GM12878 (cell line): Measurements from ENCODE around the gene USP35. TPM values are rescaled to one million over a fixed set of nuclear protein-coding genes. Genes with fewer than 3 reads are reported as not detected.

Experiments
- ATAC-seq: fragments of 200-7000 bp; cut with Tn5 transposase; 3 replicates; pipeline ENCODE4 v1.9.1; 2020; ENCODE audit warnings: mild to moderate bottlenecking, moderate library complexity
- BruUV-seq: library from RNA; stranded (reverse); fragments of 400-500 nt; replicated peaks from 2 replicates; lab custom pipeline; 2021; lab: Mats Ljungman, UMichigan
- CTCF ChIA-PET: fragments of 300-600 bp; sonication (Branson Sonifier 250); formaldehyde crosslinking; extraction: SDS; loops from one replicate; lab custom pipeline; 2021; ENCODE audit warnings: inconsistent platforms; lab: Yijun Ruan, JAX
- POLR2A ChIA-PET: fragments of 350-600 bp; formaldehyde crosslinking; extraction: SDS; loops from one replicate; lab custom pipeline; 2021; ENCODE audit warnings: inconsistent platforms; lab: Charles Lee
- RAD21 ChIA-PET: fragments of 300-600 bp; sonication (Branson Sonifier 250); formaldehyde crosslinking; loops from one replicate; lab custom pipeline; 2023; ENCODE audit warnings: antibody characterized with exemption; ENCODE audit not compliant: unreplicated experiment; lab: Charles Lee
- SMC1A ChIA-PET: fragments of 300-600 bp; sonication (Branson Sonifier 250); formaldehyde crosslinking; loops from one replicate; lab custom pipeline; 2023; ENCODE audit not compliant: unreplicated experiment, uncharacterized antibody; lab: Charles Lee
- DNase-seq: peaks from one replicate; pipeline ENCODE4 v3.0.0-alpha.2; 2011; ENCODE audit warnings: low read depth, low spot score
- FAIRE-seq: peaks from 3 replicates; lab custom pipeline; 2011; peaks lifted over from hg19 to GRCh38; lab: Jason Lieb, UNC
- H2AFZ ChIP-seq: 2 replicates; pipeline ENCODE4 v1.6.0; 2011; ENCODE audit warnings: low read depth, low read length, control low read depth; ENCODE audit not compliant: control insufficient read depth
- H3K27ac ChIP-seq: 2 replicates; pipeline ENCODE4 v1.5.1; 2011; ENCODE audit warnings: control low read depth; ENCODE audit not compliant: control insufficient read depth, insufficient read depth
- H3K27me3 ChIP-seq, 2 experiments: replicated peaks in 1 of 2; 2 replicates each; pipeline versions ENCODE4 v1.6.0 to v1.6.1; 2011; ENCODE audit warnings: low read length in 1 of 2; ENCODE audit not compliant: control insufficient read depth in 2 of 2, insufficient read depth in 2 of 2
- H3K36me3 ChIP-seq, 2 experiments: 2 replicates each; pipeline ENCODE4 v1.5.1; 2011; ENCODE audit warnings: low read length in 1 of 2; ENCODE audit not compliant: control insufficient read depth in 2 of 2, insufficient read depth in 2 of 2
- H3K4me1 ChIP-seq: 2 replicates; pipeline ENCODE4 v1.6.1; 2011; ENCODE audit warnings: mild to moderate bottlenecking, low read length, moderate library complexity, mixed read lengths; ENCODE audit not compliant: control insufficient read depth, insufficient read depth
- H3K4me2 ChIP-seq: 2 replicates; pipeline ENCODE4 v1.6.0; 2011; ENCODE audit warnings: control low read depth; ENCODE audit not compliant: control insufficient read depth, insufficient read depth
- H3K4me3 ChIP-seq: fragments of 200-600 bp; sonication (generic); 2 replicates; pipeline ENCODE4 v1.5.1; 2016
- H3K79me2 ChIP-seq: 2 replicates; pipeline ENCODE4 v1.6.0; 2011; ENCODE audit warnings: low read length; ENCODE audit not compliant: control insufficient read depth, insufficient read depth
- H3K9ac ChIP-seq: 2 replicates; pipeline ENCODE4 v1.8.0; 2011; ENCODE audit warnings: low read length, control low read depth, mixed read lengths; ENCODE audit not compliant: control insufficient read depth, insufficient read depth
- H3K9me3 ChIP-seq: replicated peaks from 3 replicates; pipeline ENCODE4 v1.5.1; 2011; ENCODE audit warnings: mild to moderate bottlenecking, low read length; ENCODE audit not compliant: control insufficient read depth, insufficient read depth
- H4K20me1 ChIP-seq: 2 replicates; pipeline ENCODE4 v1.6.0; 2011; ENCODE audit not compliant: control insufficient read depth, insufficient read depth
- BACH1 ChIP-seq: fragments of 450-650 bp; IDR thresholded peaks from 2 replicates; pipeline ENCODE4 v1.6.1; 2017; ENCODE audit warnings: mild to moderate bottlenecking, borderline replicate concordance
- BCL11A ChIP-seq: IDR thresholded peaks from 2 replicates; pipeline ENCODE4 v1.6.1; 2011; ENCODE audit warnings: low read depth, low read length
- CBX5 ChIP-seq: sonication (generic); IDR thresholded peaks from 2 replicates; pipeline ENCODE4 v1.6.1; 2016; ENCODE audit warnings: low read depth, moderate library complexity, mild to moderate bottlenecking, inconsistent platforms
- CEBPB ChIP-seq, 2 experiments: fragments of 150-350 bp in 1 of 2; IDR thresholded peaks; 2 replicates each; pipeline ENCODE4 v1.6.1; 2012 to 2014; ENCODE audit warnings: low read depth in 2 of 2, low read length in 2 of 2, borderline replicate concordance in 1 of 2, inconsistent platforms in 1 of 2
- FOXM1 ChIP-seq: IDR thresholded peaks from 2 replicates; pipeline ENCODE4 v1.6.1; 2012; ENCODE audit warnings: low read depth, mild to moderate bottlenecking, inconsistent platforms, low read length, moderate library complexity
- GABPA ChIP-seq: IDR thresholded peaks from 2 replicates; pipeline ENCODE4 v1.6.1; 2014; ENCODE audit warnings: antibody characterized with exemption, low read depth, mild to moderate bottlenecking, inconsistent platforms
- HDAC6 ChIP-seq: fragments of 200-600 bp; sonication (generic); IDR thresholded peaks from one replicate; pipeline ENCODE4 v1.8.0; 2017; ENCODE audit warnings: antibody characterized with exemption; ENCODE audit not compliant: unreplicated experiment
- JUND ChIP-seq: IDR thresholded peaks from 2 replicates; pipeline ENCODE4 v1.6.1; 2012; ENCODE audit warnings: low read depth, mild to moderate bottlenecking, low read length, improper control_type of control experiment, moderate library complexity
- MAX ChIP-seq: IDR thresholded peaks from 2 replicates; pipeline ENCODE4 v1.6.1; 2012; ENCODE audit warnings: low read depth, low read length, improper control_type of control experiment
- MTA3 ChIP-seq: IDR thresholded peaks from 2 replicates; pipeline ENCODE4 v1.6.1; 2012; ENCODE audit warnings: low read length, inconsistent platforms, borderline replicate concordance
- NR2C2 ChIP-seq: IDR thresholded peaks from 2 replicates; pipeline ENCODE4 v1.6.1; 2011; ENCODE audit warnings: borderline replicate concordance, low read depth; ENCODE audit not compliant: control insufficient read depth, insufficient read length
- NRF1 ChIP-seq: conservative IDR thresholded peaks from 2 replicates; pipeline ENCODE4 v1.6.1; 2011; ENCODE audit warnings: mild to moderate bottlenecking, low read depth, low read length, improper control_type of control experiment
- SIN3A ChIP-seq: IDR thresholded peaks from 2 replicates; pipeline ENCODE4 v1.6.1; 2012; ENCODE audit warnings: low read depth, low read length, improper control_type of control experiment
- SMAD5 ChIP-seq: IDR thresholded peaks from 2 replicates; pipeline ENCODE4 v1.6.1; 2016; ENCODE audit warnings: antibody characterized with exemption, low read depth
- TARDBP ChIP-seq: IDR thresholded peaks from 2 replicates; pipeline ENCODE4 v1.6.1; 2016; ENCODE audit warnings: borderline replicate concordance
- ZNF217 ChIP-seq: fragments of 450-650 bp; IDR thresholded peaks from 2 replicates; pipeline ENCODE4 v1.6.1; 2017; ENCODE audit warnings: antibody characterized with exemption, mild to moderate bottlenecking
- WGBS: methylation state at CpG from one replicate; pipeline ENCODE4 v1.1.6; 2016; ENCODE audit warnings: low lambda C conversion rate; ENCODE audit not compliant: insufficient replicate concordance, insufficient coverage; ENCODE audit errors: missing lambda C conversion rate; 5-methylcytosine and 5-hydroxymethylcytosine counted together
- in situ Hi-C: fragments of 300-500 bp; cut with MboI; formaldehyde crosslinking; loops from 9 replicates; pipeline ENCODE4 v1.14.3; 2018; ENCODE audit warnings: mixed read lengths
- intact Hi-C: fragments of 100-400 bp; cut with micrococcal nuclease; formaldehyde crosslinking; loops from one replicate; pipeline ENCODE4 v1.14.2; 2022; ENCODE audit not compliant: unreplicated experiment
- polyA plus RNA-seq, 11 experiments: library from polyadenylated mRNA; depleted of rRNA in 4 of 11; unstranded in 6 of 11; stranded (reverse) in 5 of 11; fragments of >200 nt; fragmentation: Nextera tagmentation in 4 of 11; fragmentation: Illumina TruSeq in 1 of 11; extraction: Ambion mirVana in 4 of 11; extraction: Trizol in 1 of 11; gene quantifications; 1 replicate in 1 of 11; 2 replicates in 10 of 11; pipeline versions ENCODE4 v1.2.1 to v1.2.3, GENCODE V29; 2011 to 2016; ENCODE audit warnings: inconsistent platforms in 2 of 11, missing spikeins in 2 of 11, low read depth in 1 of 11
- total RNA-seq, 4 experiments: library from RNA; depleted of rRNA in 3 of 4; stranded (reverse); fragments of >200 nt in 3 of 4; fragmentation: Illumina TruSeq in 1 of 4; extraction: Trizol in 1 of 4; gene quantifications; 2 replicates each; pipeline versions ENCODE4 v1.2.1 to v1.2.3, GENCODE V29; 2013 to 2021
- TF ChIP-seq, protein P1 (sequence below): IDR thresholded peaks from 2 replicates; pipeline ENCODE4 v1.6.1; 2012; ENCODE audit warnings: low read length, inconsistent platforms
- TF ChIP-seq, protein P2 (sequence below): fragments of 150-350 bp; IDR thresholded peaks from 2 replicates; pipeline ENCODE4 v1.6.1; 2014; ENCODE audit warnings: mild to moderate bottlenecking, low read depth, low read length

The USP35 gene
- total and polyA plus RNA-seq, 10 of the 15 experiments (the other 5 are each of a cell fraction or from before 2014, with no cell fraction given), result 0.13 to 6.4 (median 3.1) TPM; not detected in 1

- CTCF ChIA-PET, result no interaction called here
- no peak overlapping the region for H3K4me2 ChIP-seq
- DNase-seq (no peak), ATAC-seq (no peak), FAIRE-seq (no peak)
- H3K4me3 ChIP-seq, result no peak overlapping the region
- 92% methylated on average over 2 of the region's 2 CpGs for WGBS
- in situ Hi-C loops, result no loop called here
- no peak overlapping the region for H3K27ac ChIP-seq
- H2AFZ ChIP-seq, result no peak overlapping the region
- H3K9ac ChIP-seq, result no peak overlapping the region
- POLR2A ChIA-PET, result no interaction called here
- BruUV-seq, result no TSS peak
- H3K27me3 ChIP-seq, result no peaks in the 10 kb centered on the region
- intact Hi-C loops, result no loop called here
- RAD21 ChIA-PET, result no interaction called here
- H3K4me1 ChIP-seq, result no peaks in the 10 kb centered on the region
- SMC1A ChIA-PET, result no interaction called here
- no peaks in the 10 kb centered on the region for H3K9me3 ChIP-seq
- TF ChIP-seq JUND (no peak), ZNF217 (no peak), NR2C2 (no peak), SMAD5 (no peak)
- no peaks in the 10 kb centered on the region for H4K20me1 ChIP-seq
- no peaks in the 10 kb centered on the region for H3K36me3 ChIP-seq
- no peaks in the 10 kb centered on the region for H3K79me2 ChIP-seq
These were observed 27.4 kb upstream of the USP35 start for GRCh38 chr11:78161346-78161745.

DNA sequence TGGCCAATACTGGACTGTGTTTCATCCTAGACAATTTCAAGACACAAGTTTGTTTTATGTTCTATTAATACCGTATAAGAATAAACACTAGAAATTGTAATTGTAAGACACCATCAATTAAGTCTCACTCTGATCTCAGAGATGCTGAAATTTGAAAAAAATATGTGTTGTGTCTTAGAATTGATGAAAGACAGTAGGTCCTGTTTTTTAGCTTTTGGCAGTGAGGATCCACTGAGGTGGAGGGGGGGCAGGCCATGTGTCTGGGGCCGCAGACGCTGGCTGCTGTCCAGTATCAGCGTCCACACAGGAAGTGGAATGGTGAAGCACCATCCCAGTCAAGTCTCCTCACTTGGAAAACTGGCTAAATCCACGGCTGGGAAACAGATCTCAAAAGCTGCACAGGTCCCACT, 26.8 kb upstream of the USP35 start:
- no peaks in the 10 kb centered on the region for H3K27me3 ChIP-seq
- H3K9ac ChIP-seq, result no peak overlapping the region
- no peak overlapping the region for H3K27ac ChIP-seq
- H3K4me2 ChIP-seq, result no peak overlapping the region
- intact Hi-C loops (no loop called here), in situ Hi-C loops (no loop called here)
- CTCF ChIA-PET, result no interaction called here
- no peaks in the 10 kb centered on the region for H4K20me1 ChIP-seq
- POLR2A ChIA-PET, result no interaction called here
- no peak overlapping the region for H2AFZ ChIP-seq
- SMC1A ChIA-PET, result no interaction called here
- BruUV-seq, result no TSS peak
- no peaks in the 10 kb centered on the region for H3K9me3 ChIP-seq
- RAD21 ChIA-PET, result no interaction called here
- ATAC-seq, result no peak
- no peak for FAIRE-seq
- no peak for DNase-seq
- WGBS, result 59% methylated on average over 5 of the region's 5 CpGs
- no peaks in the 10 kb centered on the region for H3K36me3 ChIP-seq
- H3K79me2 ChIP-seq, result no peaks in the 10 kb centered on the region
- H3K4me3 ChIP-seq, result no peak overlapping the region
- H3K4me1 ChIP-seq, result no peaks in the 10 kb centered on the region
- TF ChIP-seq BACH1 (no peak), CBX5 (no peak), MTA3 (no peak), FOXM1 (no peak), HDAC6 (no peak), MAX (no peak), TARDBP (no peak), SIN3A (no peak), NRF1 (no peak), BCL11A (no peak), CEBPB (IDR thresholded peaks at IDR 0.05; ENCODE audit: borderline replicate concordance in 1 of 2, low read depth in 2 of 2, low read length in 2 of 2) (no peak), GABPA (no peak)
- TF ChIP-seq, protein P1, sequence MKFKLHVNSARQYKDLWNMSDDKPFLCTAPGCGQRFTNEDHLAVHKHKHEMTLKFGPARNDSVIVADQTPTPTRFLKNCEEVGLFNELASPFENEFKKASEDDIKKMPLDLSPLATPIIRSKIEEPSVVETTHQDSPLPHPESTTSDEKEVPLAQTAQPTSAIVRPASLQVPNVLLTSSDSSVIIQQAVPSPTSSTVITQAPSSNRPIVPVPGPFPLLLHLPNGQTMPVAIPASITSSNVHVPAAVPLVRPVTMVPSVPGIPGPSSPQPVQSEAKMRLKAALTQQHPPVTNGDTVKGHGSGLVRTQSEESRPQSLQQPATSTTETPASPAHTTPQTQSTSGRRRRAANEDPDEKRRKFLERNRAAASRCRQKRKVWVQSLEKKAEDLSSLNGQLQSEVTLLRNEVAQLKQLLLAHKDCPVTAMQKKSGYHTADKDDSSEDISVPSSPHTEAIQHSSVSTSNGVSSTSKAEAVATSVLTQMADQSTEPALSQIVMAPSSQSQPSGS, result no peak
- TF ChIP-seq, protein P2, sequence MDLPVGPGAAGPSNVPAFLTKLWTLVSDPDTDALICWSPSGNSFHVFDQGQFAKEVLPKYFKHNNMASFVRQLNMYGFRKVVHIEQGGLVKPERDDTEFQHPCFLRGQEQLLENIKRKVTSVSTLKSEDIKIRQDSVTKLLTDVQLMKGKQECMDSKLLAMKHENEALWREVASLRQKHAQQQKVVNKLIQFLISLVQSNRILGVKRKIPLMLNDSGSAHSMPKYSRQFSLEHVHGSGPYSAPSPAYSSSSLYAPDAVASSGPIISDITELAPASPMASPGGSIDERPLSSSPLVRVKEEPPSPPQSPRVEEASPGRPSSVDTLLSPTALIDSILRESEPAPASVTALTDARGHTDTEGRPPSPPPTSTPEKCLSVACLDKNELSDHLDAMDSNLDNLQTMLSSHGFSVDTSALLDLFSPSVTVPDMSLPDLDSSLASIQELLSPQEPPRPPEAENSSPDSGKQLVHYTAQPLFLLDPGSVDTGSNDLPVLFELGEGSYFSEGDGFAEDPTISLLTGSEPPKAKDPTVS, result no peak
